ENCODE results near the gene PARD6G. TPM values are rescaled to one million over a fixed set of nuclear protein-coding genes. Genes with fewer than 3 reads are reported as not detected.

PARD6G gene
- total RNA-seq, 1 experiment from 2014 or later, result not detected

DNA sequence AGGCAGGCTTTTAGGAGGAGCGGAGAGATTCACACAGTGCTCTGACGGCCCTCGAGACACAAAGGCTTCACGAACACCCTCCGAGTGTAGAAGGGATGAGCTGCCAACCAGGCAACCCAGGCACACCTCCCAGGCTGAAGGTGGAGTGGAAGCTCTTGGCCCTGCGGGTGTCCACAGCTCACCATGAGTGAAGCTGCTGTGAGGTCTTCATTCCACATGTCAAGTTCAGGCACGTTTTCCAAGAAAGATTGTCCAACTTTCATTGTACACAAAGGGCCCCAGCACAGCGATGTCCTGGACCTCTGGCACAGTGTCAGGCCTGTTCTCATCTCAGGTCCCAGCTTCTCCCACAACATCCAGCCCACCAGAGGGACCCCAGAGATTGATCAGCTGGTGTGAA is 13.4 kb downstream of the PARD6G start:
- Histone ChIP-seq H2AFZ (ENCODE audit: low read length) (no peak overlapping the region), H3K9me2 (replicated peaks; ENCODE audit: insufficient read depth, low read length) (no peaks in the 10 kb centered on the region), H4K20me1 (ENCODE audit: insufficient read depth, low read depth, low read length) (no peaks in the 10 kb centered on the region), H3K9me3 (ENCODE audit: low read length) (no peaks in the 10 kb centered on the region), H3K79me2 (ENCODE audit: low read length) (no peaks in the 10 kb centered on the region), H3K36me3 (ENCODE audit: insufficient read depth, low read length) (no peaks in the 10 kb centered on the region), H3K4me3 (ENCODE audit: low read length) (no peak overlapping the region), H3K27ac (ENCODE audit: low read length) (no peak overlapping the region), H3K27me3 (ENCODE audit: low read length) (no peaks in the 10 kb centered on the region; the same call in 1 of the 2 replicates), H3K9ac (ENCODE audit: low read length) (no peak overlapping the region), H3K4me1 (ENCODE audit: low read length) (peaks cover 21% of the 10 kb centered on the region), H3K4me2 (ENCODE audit: low read depth, low read length, poor library complexity, severe bottlenecking) (no peak overlapping the region)
- no peak for DNase-seq

DNA sequence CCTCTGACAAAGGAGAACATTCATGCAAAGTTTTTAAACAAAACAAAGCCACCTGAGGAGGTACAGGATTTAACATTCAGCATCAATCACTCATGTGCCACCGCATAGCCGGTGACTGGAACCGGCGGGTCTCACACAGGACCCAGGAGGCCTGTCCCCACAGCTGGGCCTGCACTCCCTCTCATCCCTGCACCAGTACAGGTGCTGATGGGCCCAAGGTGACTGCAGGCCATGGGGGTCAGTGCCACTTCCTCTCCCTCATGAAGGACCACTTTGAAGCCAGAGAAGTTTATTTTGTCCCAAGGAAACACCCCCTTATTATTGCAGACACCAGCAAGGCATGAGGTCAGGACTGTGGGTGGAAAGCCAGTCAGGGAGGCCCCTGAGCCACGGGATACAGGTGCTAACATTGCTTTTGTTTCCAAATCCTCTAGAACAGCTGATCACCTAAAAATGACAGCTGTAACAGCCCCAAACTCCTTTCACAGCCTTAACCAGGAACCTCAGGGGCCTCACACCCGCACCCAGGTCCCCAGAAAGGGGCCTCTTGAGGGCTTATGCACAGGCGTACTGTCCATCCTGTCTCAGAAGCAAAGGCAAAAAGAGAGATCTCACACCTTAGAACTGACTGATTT is 14.0 kb downstream of the PARD6G start:
- Histone ChIP-seq H3K9me3 (ENCODE audit: low read length) (no peaks in the 10 kb centered on the region), H3K4me1 (ENCODE audit: low read length) (peaks cover 21% of the 10 kb centered on the region), H4K20me1 (ENCODE audit: insufficient read depth, low read depth, low read length) (no peaks in the 10 kb centered on the region), H3K27ac (ENCODE audit: low read length) (no peak overlapping the region), H3K79me2 (ENCODE audit: low read length) (no peaks in the 10 kb centered on the region), H3K27me3 (ENCODE audit: low read length) (no peaks in the 10 kb centered on the region; the same call in 1 of the 2 replicates), H3K4me2 (ENCODE audit: low read depth, low read length, poor library complexity, severe bottlenecking) (no peak overlapping the region), H3K4me3 (ENCODE audit: low read length) (no peak overlapping the region), H3K9me2 (replicated peaks; ENCODE audit: insufficient read depth, low read length) (no peaks in the 10 kb centered on the region), H3K36me3 (ENCODE audit: insufficient read depth, low read length) (no peaks in the 10 kb centered on the region), H3K9ac (ENCODE audit: low read length) (no peak overlapping the region), H2AFZ (ENCODE audit: low read length) (no peak overlapping the region)
- no peak for DNase-seq

DNA sequence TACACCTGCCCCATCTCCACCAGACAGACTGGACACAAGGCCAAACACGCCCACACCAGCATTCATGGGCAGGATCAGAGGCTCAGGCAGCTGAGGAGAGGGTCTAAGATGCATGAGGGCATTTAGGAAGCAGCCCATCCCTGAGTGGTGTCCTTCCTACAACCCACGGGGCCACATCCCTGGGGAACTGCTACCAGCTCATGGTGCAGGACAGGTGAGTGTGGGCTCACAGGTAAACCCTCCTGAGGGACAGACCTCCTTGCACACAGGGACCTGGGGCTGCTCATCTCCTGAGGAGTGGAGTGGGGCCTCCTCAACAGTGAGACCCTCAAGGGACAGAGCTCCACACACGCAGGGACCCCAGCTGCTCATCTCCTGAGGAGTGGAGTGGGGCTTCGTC is 14.6 kb downstream of the PARD6G start:
- no peak overlapping the region; the same call in 1 of the 2 replicates for H3K27ac ChIP-seq (ENCODE audit: low read length)
- H3K9ac ChIP-seq (ENCODE audit: low read length), result no peak overlapping the region
- DNase-seq, result no peak
- H4K20me1 ChIP-seq (ENCODE audit: insufficient read depth, low read depth, low read length), result no peaks in the 10 kb centered on the region
- H3K4me1 ChIP-seq (ENCODE audit: low read length), result peaks cover 21% of the 10 kb centered on the region
- H3K4me3 ChIP-seq (ENCODE audit: low read length), result no peak overlapping the region
- no peak overlapping the region for H3K4me2 ChIP-seq (ENCODE audit: low read depth, low read length, poor library complexity, severe bottlenecking)
- no peak overlapping the region for H2AFZ ChIP-seq (ENCODE audit: low read length)
- no peaks in the 10 kb centered on the region; the same call in 1 of the 2 replicates for H3K27me3 ChIP-seq (ENCODE audit: low read length)
- no peaks in the 10 kb centered on the region for H3K36me3 ChIP-seq (ENCODE audit: insufficient read depth, low read length)
- no peaks in the 10 kb centered on the region for H3K79me2 ChIP-seq (ENCODE audit: low read length)
- no peaks in the 10 kb centered on the region for H3K9me3 ChIP-seq (ENCODE audit: low read length)
- no peaks in the 10 kb centered on the region for H3K9me2 ChIP-seq (replicated peaks; ENCODE audit: insufficient read depth, low read length)

DNA sequence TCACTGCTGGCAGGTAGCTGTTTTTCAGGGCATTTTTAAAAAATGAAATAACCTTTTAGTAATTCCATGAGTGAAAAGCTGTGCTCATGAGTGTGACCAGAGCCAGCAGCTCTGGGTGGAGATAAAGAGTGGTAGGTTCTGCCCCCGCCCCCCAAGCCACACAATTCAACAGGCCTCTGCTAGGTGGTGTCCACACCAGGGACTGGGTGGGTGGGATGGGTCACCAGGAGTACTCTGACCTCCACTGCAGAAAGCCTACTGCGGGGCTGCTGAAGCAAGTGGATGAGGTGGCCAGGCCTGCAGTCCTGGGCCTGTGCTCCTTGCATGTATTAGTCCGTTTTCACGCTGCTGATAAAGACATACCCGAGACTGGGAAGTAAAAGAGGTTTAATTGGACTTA is 15.3 kb downstream of the PARD6G start:
- H3K4me3 ChIP-seq (ENCODE audit: low read length), result no peak overlapping the region
- peaks cover 21% of the 10 kb centered on the region for H3K4me1 ChIP-seq (ENCODE audit: low read length)
- no peak overlapping the region for H2AFZ ChIP-seq (ENCODE audit: low read length)
- H3K9ac ChIP-seq (ENCODE audit: low read length), result no peak overlapping the region
- no peaks in the 10 kb centered on the region for H3K9me3 ChIP-seq (ENCODE audit: low read length)
- H4K20me1 ChIP-seq (ENCODE audit: insufficient read depth, low read depth, low read length), result no peaks in the 10 kb centered on the region
- no peaks in the 10 kb centered on the region for H3K9me2 ChIP-seq (replicated peaks; ENCODE audit: insufficient read depth, low read length)
- no peaks in the 10 kb centered on the region for H3K36me3 ChIP-seq (ENCODE audit: insufficient read depth, low read length)
- no peaks in the 10 kb centered on the region for H3K79me2 ChIP-seq (ENCODE audit: low read length)
- H3K27me3 ChIP-seq (ENCODE audit: low read length), result no peaks in the 10 kb centered on the region; the same call in 1 of the 2 replicates
- H3K27ac ChIP-seq (ENCODE audit: low read length), result no peak overlapping the region
- H3K4me2 ChIP-seq (ENCODE audit: low read depth, low read length, poor library complexity, severe bottlenecking), result no peak overlapping the region
- DNase-seq, result no peak

DNA sequence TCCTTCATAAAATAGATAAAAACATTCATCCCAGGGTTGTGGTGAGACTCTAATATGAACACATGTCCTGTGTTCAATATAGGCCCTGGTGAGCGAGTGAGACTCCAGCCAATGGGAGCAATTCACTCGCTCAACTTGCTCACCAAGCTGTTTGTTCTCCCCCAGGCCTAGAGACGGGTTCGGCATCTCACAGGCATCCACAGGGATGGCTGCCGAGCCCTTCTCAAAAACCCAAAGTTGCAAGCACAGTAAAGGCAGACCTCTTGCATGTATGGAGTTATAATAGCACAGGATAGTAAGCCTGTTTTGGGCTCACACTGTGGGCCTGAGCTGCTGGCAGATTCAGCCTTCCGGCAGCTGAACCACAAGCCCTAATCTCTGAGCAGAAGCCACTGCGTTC is 15.7 kb downstream of the PARD6G start:
- no peak for DNase-seq
- no peak overlapping the region for H2AFZ ChIP-seq (ENCODE audit: low read length)
- no peaks in the 10 kb centered on the region; the same call in 1 of the 2 replicates for H3K27me3 ChIP-seq (ENCODE audit: low read length)
- H4K20me1 ChIP-seq (ENCODE audit: insufficient read depth, low read depth, low read length), result no peaks in the 10 kb centered on the region
- H3K9ac ChIP-seq (ENCODE audit: low read length), result no peak overlapping the region
- H3K79me2 ChIP-seq (ENCODE audit: low read length), result no peaks in the 10 kb centered on the region
- H3K9me2 ChIP-seq (replicated peaks; ENCODE audit: insufficient read depth, low read length), result no peaks in the 10 kb centered on the region
- H3K4me3 ChIP-seq (ENCODE audit: low read length), result no peak overlapping the region
- H3K36me3 ChIP-seq (ENCODE audit: insufficient read depth, low read length), result no peaks in the 10 kb centered on the region
- no peak overlapping the region for H3K27ac ChIP-seq (ENCODE audit: low read length)
- H3K4me2 ChIP-seq (ENCODE audit: low read depth, low read length, poor library complexity, severe bottlenecking), result no peak overlapping the region
- H3K9me3 ChIP-seq (ENCODE audit: low read length), result no peaks in the 10 kb centered on the region
- H3K4me1 ChIP-seq (ENCODE audit: low read length), result peaks cover 21% of the 10 kb centered on the region

DNA sequence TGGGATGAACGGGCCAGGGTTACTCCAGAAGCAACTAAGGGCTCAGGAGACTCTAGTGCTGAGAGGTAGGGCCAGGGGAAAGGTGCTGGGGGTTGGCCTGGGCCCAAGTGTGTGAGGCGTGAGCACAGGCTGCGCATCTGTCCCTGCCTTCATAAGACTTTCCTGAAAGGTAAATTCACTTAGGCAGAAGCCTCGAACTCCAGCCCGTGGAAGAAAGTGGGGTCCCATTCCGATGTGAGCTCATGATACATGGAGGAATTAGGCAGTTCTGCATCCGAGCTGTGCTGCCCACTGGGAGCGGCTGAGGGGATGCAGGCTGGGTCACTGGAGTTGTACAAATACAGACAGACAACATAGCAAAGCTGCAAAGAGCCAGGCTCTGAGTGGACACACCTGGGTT is 16.2 kb downstream of the PARD6G start:
- no peaks in the 10 kb centered on the region for H3K9me3 ChIP-seq (ENCODE audit: low read length)
- H3K4me3 ChIP-seq (ENCODE audit: low read length), result no peak overlapping the region
- no peaks in the 10 kb centered on the region for H3K79me2 ChIP-seq (ENCODE audit: low read length)
- no peak overlapping the region for H3K27ac ChIP-seq (ENCODE audit: low read length)
- no peaks in the 10 kb centered on the region for H3K36me3 ChIP-seq (ENCODE audit: insufficient read depth, low read length)
- H3K4me1 ChIP-seq (ENCODE audit: low read length), result peaks cover 21% of the 10 kb centered on the region
- H3K9me2 ChIP-seq (replicated peaks; ENCODE audit: insufficient read depth, low read length), result no peaks in the 10 kb centered on the region
- no peak overlapping the region for H3K9ac ChIP-seq (ENCODE audit: low read length)
- no peak for DNase-seq
- H3K4me2 ChIP-seq (ENCODE audit: low read depth, low read length, poor library complexity, severe bottlenecking), result no peak overlapping the region
- no peaks in the 10 kb centered on the region; the same call in 1 of the 2 replicates for H3K27me3 ChIP-seq (ENCODE audit: low read length)
- H2AFZ ChIP-seq (ENCODE audit: low read length), result no peak overlapping the region
- H4K20me1 ChIP-seq (ENCODE audit: insufficient read depth, low read depth, low read length), result no peaks in the 10 kb centered on the region

DNA sequence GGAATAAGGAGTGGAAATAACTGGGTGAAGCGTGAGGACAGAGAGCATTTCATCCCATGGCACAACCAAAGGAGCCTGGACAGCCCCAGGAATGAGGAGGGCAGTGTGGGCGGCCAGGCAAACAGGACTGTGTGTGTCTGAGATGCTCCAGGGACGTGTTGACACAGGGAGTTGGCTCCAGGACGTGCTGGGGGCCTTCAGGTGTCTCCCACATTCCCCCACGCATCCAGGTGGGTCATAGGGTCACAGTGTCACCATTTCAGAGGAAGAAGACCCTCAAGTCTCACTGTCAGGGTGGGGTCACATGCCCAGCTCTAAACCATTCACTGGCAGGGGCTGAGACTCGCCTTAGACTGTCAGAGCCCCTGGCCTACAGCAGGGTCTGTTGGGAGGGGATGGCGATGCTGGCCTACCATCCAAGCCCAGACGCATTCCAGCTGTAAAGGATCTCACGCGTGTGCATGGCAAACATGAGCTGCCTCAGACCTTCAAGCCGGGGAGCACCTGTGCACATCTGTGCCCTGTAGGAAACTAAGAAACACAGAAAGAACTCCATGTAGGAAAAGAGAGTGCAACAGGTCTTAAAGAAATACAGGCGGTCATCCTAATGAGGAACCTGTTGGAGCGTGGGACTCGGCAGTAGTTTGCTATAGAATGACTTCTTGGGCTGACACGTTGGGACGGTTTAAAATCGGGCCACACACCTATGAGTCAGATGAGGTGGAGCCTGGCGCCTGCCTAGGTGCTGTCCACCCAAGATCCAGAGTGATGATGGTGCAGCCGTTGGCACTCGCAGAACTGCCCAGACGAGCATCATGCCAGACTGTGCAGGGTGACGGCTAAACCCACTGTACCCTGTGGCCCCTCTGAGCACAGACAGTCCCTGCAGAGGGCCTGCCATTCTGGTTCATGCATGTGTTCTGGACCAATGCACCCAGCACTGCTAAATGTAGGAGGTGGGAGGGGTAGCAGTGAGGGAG is 17.3 kb downstream of the PARD6G start:
- Histone ChIP-seq H3K9ac (ENCODE audit: low read length) (no peak overlapping the region), H3K27me3 (ENCODE audit: low read length) (no peaks in the 10 kb centered on the region; the same call in 1 of the 2 replicates), H3K36me3 (ENCODE audit: insufficient read depth, low read length) (no peaks in the 10 kb centered on the region), H3K79me2 (ENCODE audit: low read length) (no peaks in the 10 kb centered on the region), H3K4me2 (ENCODE audit: low read depth, low read length, poor library complexity, severe bottlenecking) (no peak overlapping the region), H4K20me1 (ENCODE audit: insufficient read depth, low read depth, low read length) (no peaks in the 10 kb centered on the region), H3K9me2 (replicated peaks; ENCODE audit: insufficient read depth, low read length) (no peaks in the 10 kb centered on the region), H2AFZ (ENCODE audit: low read length) (no peak overlapping the region), H3K27ac (ENCODE audit: low read length) (no peak overlapping the region), H3K4me3 (ENCODE audit: low read length) (no peak overlapping the region), H3K9me3 (ENCODE audit: low read length) (no peaks in the 10 kb centered on the region), H3K4me1 (ENCODE audit: low read length) (peaks cover 21% of the 10 kb centered on the region)
- DNase-seq, result no peak

DNA sequence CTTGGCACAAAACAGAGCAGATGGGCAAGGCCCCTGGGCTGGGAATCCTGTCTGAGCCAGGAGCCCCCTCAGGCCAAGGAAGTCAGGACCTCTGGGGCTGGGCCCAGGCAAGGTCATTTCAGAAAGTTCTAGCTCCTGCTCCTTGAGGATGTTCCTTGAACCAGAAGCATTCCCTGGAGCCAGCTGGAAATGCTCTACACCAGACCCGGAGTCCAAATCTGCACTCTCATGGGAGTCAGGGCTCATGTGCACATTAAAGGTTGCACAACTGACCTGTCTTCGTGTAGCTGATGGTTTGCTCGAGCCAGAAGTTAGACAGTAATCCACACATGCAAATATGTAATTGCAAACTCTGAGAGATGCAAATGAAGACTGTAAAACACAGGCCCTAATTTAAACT is 18.0 kb downstream of the PARD6G start:
- no peak overlapping the region for H2AFZ ChIP-seq (ENCODE audit: low read length)

More for the DNA sequence above, 18.0 kb downstream of the PARD6G start:
- Histone ChIP-seq H3K36me3 (ENCODE audit: insufficient read depth, low read length) (no peaks in the 10 kb centered on the region), H4K20me1 (ENCODE audit: insufficient read depth, low read depth, low read length) (no peaks in the 10 kb centered on the region), H3K27me3 (ENCODE audit: low read length) (no peaks in the 10 kb centered on the region; the same call in 1 of the 2 replicates), H3K4me1 (ENCODE audit: low read length) (peaks cover 21% of the 10 kb centered on the region), H3K9me3 (ENCODE audit: low read length) (no peaks in the 10 kb centered on the region), H3K79me2 (ENCODE audit: low read length) (no peaks in the 10 kb centered on the region), H3K9ac (ENCODE audit: low read length) (no peak overlapping the region), H3K9me2 (replicated peaks; ENCODE audit: insufficient read depth, low read length) (no peaks in the 10 kb centered on the region), H3K4me2 (ENCODE audit: low read depth, low read length, poor library complexity, severe bottlenecking) (no peak overlapping the region), H3K27ac (ENCODE audit: low read length) (no peak overlapping the region), H3K4me3 (ENCODE audit: low read length) (no peak overlapping the region)
- no peak for DNase-seq
